Body of pancreas (tissue), 4 donors: ENCODE data around the gene OR2V2. TPM values are rescaled to one million over a fixed set of nuclear protein-coding genes. Genes with fewer than 3 reads are reported as not detected.

Source experiments
- ATAC-seq: fragments of 150-250 bp; one replicate; pipeline ENCODE4 v1.9.1; 2016
- DNase-seq, 4 donors: peaks; one replicate each; pipeline ENCODE4 v3.0.0-alpha.2; 2019
- H3K27ac ChIP-seq, 4 donors: fragments of 200-600 bp; sonication (generic); 1 replicate in 3 of 4; 2 replicates in 1 of 4; pipeline versions ENCODE4 v1.5.1 to v1.6.1; 2016 to 2019; ENCODE audit warnings: mild to moderate bottlenecking in 1 of 4, mixed read lengths in 1 of 4, moderate library complexity in 1 of 4
- H3K27me3 ChIP-seq, 2 donors: fragments of 200-600 bp; sonication (generic); one replicate each; pipeline ENCODE4 v1.6.0; 2016; ENCODE audit warnings: mild to moderate bottlenecking in 1 of 2
- H3K36me3 ChIP-seq, 2 donors: fragments of 200-600 bp; sonication (generic); replicated peaks in 1 of 2; 2 replicates each; pipeline ENCODE4 v1.5.1; 2016; ENCODE audit warnings: low read depth in 2 of 2; ENCODE audit not compliant: insufficient read depth in 1 of 2
- H3K4me1 ChIP-seq: fragments of 200-600 bp; sonication (generic); one replicate; pipeline ENCODE4 v1.6.0; 2016
- H3K4me3 ChIP-seq, 2 donors: fragments of 200-600 bp; sonication (generic); 1 replicate in 1 of 2; 2 replicates in 1 of 2; pipeline ENCODE4 v1.5.1; 2016 to 2019
- H3K9me3 ChIP-seq, 3 donors: fragments of 200-600 bp; sonication (generic); 1 replicate in 2 of 3; 2 replicates in 1 of 3; pipeline ENCODE4 v1.5.1; 2016
- POLR2A ChIP-seq, 3 donors: fragments of 450-650 bp; IDR thresholded peaks; one replicate each; pipeline ENCODE4 v1.6.1; 2016; ENCODE audit warnings: antibody characterized with exemption in 3 of 3, mild to moderate bottlenecking in 2 of 3
- WGBS, 2 donors: methylation state at CpG; one replicate each; pipeline ENCODE4 v1.1.5; 2017; 5-methylcytosine and 5-hydroxymethylcytosine counted together
- intact Hi-C: fragments of 100-400 bp; cut with DNase I; formaldehyde crosslinking; loops from one replicate; pipeline ENCODE4 v1.15.1; 2023
- total RNA-seq, 2 donors: library from RNA; depleted of rRNA; stranded (reverse); fragments of >200 nt; gene quantifications; one replicate each; pipeline ENCODE4 v1.1.0, GENCODE V29; 2016
- TF ChIP-seq, protein P1 (sequence below), 7 experiments: fragments of 450-650 bp in 4 of 7; fragments of 200-600 bp in 3 of 7; sonication (generic) in 3 of 7; IDR thresholded peaks; one replicate each; pipeline ENCODE4 v1.5.1; 2016 to 2019; ENCODE audit warnings: antibody characterized with exemption in 7 of 7

Gene OR2V2
- total RNA-seq, 2 donors from 2014 or later: not detected

- Histone ChIP-seq H3K27me3 (no peaks in the 10 kb centered on the region), H3K36me3 (no peaks in the 10 kb centered on the region), H3K9me3 (no peaks in the 10 kb centered on the region), H3K27ac (no peak overlapping the region), H3K4me1 (peaks cover 6% of the 10 kb centered on the region), H3K4me3 (no peak overlapping the region)
- 71 to 74% methylated on average over 5 to 8 of the region's 8 CpGs for WGBS, 2 donors
- intact Hi-C loops: no loop called here
- no peak for TF ChIP-seq POLR2A (IDR thresholded peaks at IDR 0.05)
- TF ChIP-seq, protein P1, sequence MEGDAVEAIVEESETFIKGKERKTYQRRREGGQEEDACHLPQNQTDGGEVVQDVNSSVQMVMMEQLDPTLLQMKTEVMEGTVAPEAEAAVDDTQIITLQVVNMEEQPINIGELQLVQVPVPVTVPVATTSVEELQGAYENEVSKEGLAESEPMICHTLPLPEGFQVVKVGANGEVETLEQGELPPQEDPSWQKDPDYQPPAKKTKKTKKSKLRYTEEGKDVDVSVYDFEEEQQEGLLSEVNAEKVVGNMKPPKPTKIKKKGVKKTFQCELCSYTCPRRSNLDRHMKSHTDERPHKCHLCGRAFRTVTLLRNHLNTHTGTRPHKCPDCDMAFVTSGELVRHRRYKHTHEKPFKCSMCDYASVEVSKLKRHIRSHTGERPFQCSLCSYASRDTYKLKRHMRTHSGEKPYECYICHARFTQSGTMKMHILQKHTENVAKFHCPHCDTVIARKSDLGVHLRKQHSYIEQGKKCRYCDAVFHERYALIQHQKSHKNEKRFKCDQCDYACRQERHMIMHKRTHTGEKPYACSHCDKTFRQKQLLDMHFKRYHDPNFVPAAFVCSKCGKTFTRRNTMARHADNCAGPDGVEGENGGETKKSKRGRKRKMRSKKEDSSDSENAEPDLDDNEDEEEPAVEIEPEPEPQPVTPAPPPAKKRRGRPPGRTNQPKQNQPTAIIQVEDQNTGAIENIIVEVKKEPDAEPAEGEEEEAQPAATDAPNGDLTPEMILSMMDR (IDR thresholded peaks at IDR 0.05): no peak
- ATAC-seq: no peak
- DNase-seq: no peak
Measured at GRCh38 chr5:181197326-181197951, 50.1 kb downstream of the OR2V2 start.

DNA sequence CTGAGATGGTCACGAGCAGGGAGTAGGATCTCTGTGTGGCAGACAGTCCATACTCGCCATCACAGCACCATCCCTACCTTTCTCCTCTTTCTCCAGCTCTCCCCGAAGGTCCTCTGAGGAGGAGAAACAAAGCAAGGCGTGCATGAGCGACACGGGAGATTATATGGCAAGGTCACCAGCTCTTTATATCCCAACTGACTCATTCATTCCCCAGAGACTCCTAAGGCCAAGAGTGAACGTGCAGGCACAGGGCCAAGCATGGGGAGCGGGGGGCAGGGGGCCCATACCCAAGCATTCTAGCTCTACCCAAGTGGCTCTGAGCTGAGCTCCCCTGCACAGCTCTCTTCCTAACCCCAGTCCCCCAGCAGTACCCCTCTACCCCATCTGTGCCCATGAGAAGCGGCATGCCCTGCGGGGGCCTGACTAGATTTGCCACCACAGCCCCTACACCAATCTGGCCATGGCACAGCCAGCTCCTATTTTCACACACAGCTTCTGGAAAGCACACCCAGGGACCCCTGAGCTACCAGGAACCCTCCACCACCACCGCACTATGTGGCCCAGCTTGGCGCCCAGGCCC, 50.8 kb downstream of the OR2V2 start:
- Histone ChIP-seq H3K4me1 (no peaks in the 10 kb centered on the region), H3K27me3 (no peaks in the 10 kb centered on the region), H3K36me3 (no peaks in the 10 kb centered on the region), H3K9me3 (no peaks in the 10 kb centered on the region), H3K4me3 (no peak overlapping the region), H3K27ac (no peak overlapping the region)
- ATAC-seq (no peak), DNase-seq (no peak)
- intact Hi-C loops: no loop called here
- 78 to 88% methylated on average over 12 of the region's 12 CpGs for WGBS, 2 donors
- no peak for TF ChIP-seq POLR2A (IDR thresholded peaks at IDR 0.05)
- TF ChIP-seq, protein P1 (IDR thresholded peaks at IDR 0.05): no peak

GRCh38 chr5:181198905-181199519, 51.6 kb downstream of the OR2V2 start:
- no peaks in the 10 kb centered on the region for H3K9me3 ChIP-seq
- intact Hi-C loops: no loop called here
- H3K4me3 ChIP-seq: no peak overlapping the region
- peaks cover 7% of the 10 kb centered on the region for H3K4me1 ChIP-seq
- DNase-seq: no peak
- TF ChIP-seq POLR2A (IDR thresholded peaks at IDR 0.05): no peak
- TF ChIP-seq, protein P1 (IDR thresholded peaks at IDR 0.05): no peak
- no peaks in the 10 kb centered on the region for H3K27me3 ChIP-seq
- H3K36me3 ChIP-seq: no peaks in the 10 kb centered on the region
- H3K27ac ChIP-seq: no peak overlapping the region
- WGBS, 2 donors: 79 to 85% methylated on average over 9 of the region's 9 CpGs
- no peak for ATAC-seq

DNA sequence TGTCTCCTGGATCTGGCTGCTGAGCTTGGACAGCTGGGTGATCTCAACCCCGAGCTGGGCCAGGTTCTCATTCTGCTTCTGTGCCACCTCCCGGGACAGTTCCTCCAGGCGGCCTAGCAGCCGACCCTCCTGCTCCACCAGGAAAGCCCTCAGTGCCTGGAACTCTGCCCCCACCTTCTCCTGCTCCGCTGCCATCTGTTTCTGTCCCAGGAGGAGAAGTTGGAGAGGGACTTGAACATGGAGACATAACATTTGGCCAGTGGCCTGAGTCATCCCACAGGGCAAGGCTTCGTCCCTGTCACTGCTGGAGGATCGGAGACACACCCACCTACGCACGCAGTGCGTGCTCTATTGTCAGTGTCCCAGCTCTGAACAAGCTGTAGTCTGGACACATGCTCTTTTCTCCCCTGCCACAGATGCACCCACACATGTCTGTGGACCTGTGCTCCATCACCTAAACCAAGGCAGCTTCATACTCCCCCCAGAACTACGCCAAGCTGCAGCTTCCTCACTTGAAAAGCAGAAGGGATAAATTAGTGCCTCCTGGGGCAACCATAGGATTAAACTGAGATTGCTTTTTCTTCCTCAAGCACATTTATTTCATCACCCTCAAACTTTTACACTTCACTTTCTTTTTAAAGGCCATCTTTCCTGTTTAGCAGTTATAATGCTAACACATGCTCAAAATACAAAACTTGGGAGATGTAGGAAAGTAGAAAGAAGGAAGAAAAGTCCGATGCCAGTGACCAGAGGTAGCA, 52.7 kb downstream of the OR2V2 start:
- ATAC-seq: no peak
- TF ChIP-seq, protein P1 (IDR thresholded peaks at IDR 0.05): no peak
- TF ChIP-seq POLR2A (IDR thresholded peaks at IDR 0.05): no peak
- no peak overlapping the region for H3K27ac ChIP-seq
- no peak for DNase-seq
- no peaks in the 10 kb centered on the region for H3K36me3 ChIP-seq
- 65 to 93% methylated on average over 4 to 12 of the region's 12 CpGs for WGBS, 2 donors
- no peaks in the 10 kb centered on the region for H3K9me3 ChIP-seq
- no peaks in the 10 kb centered on the region for H3K27me3 ChIP-seq
- H3K4me3 ChIP-seq: no peak overlapping the region
- intact Hi-C loops: no loop called here
- peaks cover 17% of the 10 kb centered on the region for H3K4me1 ChIP-seq
